GM12801 (cell line): Measurements from ENCODE around the gene MIP.

Experiments
- TF ChIP-seq, protein P1 (sequence below): IDR thresholded peaks from one replicate; pipeline ENCODE4 v1.5.1; 2011; ENCODE audit warnings: control low read depth; ENCODE audit not compliant: insufficient read length; ENCODE audit errors: extremely low read depth

MIP gene

DNA sequence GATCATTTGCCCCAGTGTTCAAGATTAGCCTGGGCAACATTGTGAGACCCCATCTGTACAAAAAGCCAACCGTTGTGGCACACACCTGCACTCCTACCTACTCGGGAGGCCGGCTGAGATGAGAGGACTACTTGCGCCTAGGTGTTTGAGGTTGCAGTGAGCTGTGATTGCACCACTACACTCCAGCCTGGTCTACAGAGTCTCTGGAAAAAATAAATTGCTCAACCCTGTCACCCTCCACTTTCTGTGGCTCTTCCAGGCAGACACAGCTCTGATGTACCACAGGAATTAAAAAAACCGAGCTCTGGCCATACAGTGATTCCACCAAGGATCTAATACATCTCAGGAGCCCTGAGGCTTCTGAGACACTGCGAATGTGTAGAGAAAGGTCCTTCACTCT lies 19.6 kb downstream of the MIP start:
- TF ChIP-seq, protein P1, sequence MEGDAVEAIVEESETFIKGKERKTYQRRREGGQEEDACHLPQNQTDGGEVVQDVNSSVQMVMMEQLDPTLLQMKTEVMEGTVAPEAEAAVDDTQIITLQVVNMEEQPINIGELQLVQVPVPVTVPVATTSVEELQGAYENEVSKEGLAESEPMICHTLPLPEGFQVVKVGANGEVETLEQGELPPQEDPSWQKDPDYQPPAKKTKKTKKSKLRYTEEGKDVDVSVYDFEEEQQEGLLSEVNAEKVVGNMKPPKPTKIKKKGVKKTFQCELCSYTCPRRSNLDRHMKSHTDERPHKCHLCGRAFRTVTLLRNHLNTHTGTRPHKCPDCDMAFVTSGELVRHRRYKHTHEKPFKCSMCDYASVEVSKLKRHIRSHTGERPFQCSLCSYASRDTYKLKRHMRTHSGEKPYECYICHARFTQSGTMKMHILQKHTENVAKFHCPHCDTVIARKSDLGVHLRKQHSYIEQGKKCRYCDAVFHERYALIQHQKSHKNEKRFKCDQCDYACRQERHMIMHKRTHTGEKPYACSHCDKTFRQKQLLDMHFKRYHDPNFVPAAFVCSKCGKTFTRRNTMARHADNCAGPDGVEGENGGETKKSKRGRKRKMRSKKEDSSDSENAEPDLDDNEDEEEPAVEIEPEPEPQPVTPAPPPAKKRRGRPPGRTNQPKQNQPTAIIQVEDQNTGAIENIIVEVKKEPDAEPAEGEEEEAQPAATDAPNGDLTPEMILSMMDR, result no peak

DNA sequence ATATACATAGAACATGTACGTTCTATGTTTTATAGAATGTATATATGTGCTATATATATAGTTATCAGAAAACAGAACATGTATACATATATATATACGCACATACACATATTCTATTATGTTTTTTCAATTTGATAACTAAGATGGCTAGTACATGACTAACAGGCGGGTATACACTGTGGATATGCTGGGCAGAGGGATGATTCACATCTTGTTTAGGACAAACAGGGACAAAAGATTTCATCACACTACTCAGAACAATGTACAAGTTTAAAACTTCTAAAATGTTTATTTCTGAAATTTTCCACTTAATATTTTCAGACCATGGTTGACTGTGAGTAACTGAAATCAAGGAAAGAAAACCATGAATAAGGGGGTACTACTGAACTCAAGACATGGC lies 22.6 kb downstream of the MIP start:
- TF ChIP-seq, protein P1, result no peak

DNA sequence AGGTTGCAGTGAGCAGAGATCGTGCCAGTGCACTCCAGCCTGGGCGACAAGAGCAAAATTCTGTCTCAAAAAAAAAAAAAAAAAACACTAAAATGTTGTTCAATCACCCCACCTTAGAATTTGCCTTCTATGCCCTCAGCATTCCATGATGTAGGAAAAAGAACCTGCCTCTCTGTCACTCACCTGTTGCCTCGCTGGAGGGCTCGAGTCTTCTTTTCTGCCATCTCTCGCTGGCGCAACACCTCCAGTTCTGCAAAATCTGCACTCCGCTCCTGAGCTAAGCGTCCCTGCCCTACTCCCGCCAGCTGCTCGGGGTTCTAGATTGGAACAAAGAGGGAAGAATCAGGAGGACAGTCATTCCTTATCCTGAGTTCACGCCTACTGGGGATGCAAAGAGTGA lies 23.2 kb downstream of the MIP start:
- TF ChIP-seq, protein P1, result no peak

GRCh38 chr12:56425940-56426438 lies 28.5 kb downstream of the MIP start:
- TF ChIP-seq, protein P1, result no peak

DNA sequence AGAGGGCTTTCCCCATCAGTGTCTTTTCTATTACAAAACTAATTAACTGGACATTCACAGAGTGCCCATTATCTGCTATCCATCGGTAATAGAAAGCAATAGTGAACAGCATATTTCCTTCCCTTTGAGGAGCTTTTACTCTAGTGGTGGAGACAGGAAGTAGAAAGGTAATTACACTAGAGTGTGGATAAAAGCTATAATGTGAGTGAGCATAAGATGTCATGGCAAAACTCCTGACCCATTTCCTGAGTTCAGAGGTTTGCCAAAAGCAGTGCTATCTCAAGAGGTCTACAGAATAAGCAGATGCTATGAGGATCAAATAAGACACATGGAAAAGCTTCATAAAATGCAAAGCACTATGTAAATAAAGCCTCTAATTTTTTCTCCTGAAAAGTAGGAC lies 29.3 kb downstream of the MIP start:
- TF ChIP-seq, protein P1, result no peak

- TF ChIP-seq, protein P1, result no peak
Measured at GRCh38 chr12:56420411-56420810, 34.0 kb downstream of the MIP start.

- TF ChIP-seq, protein P1, result no peak
Measured at GRCh38 chr12:56417739-56418138, 36.7 kb downstream of the MIP start.

- TF ChIP-seq, protein P1, result no peak
Measured at GRCh38 chr12:56414401-56414800, 40.1 kb downstream of the MIP start.
